GM13977 (cell line): Measurements from ENCODE around the gene CUL7.
A peak's percentile ranks its signal among the peaks of the same experiment; 100 is the strongest.

Source experiments
- DNase-seq: peaks from one replicate; pipeline ENCODE4 v3.0.0; 2012; ENCODE audit warnings: low spot score
- CTCF ChIP-seq: IDR thresholded peaks from 2 replicates; pipeline ENCODE4 v1.5.1; 2012; ENCODE audit warnings: mild to moderate bottlenecking, control low read depth; ENCODE audit not compliant: insufficient read depth; ENCODE audit errors: extremely low read depth, missing control alignments
- in situ Hi-C: fragments of 300-500 bp; cut with MboI; formaldehyde crosslinking; loops from one replicate; pipeline ENCODE4 v1.12.0; 2022; ENCODE audit warnings: low sequenced_read_pairs, low pct_unique_long_range_greater_than_20kb, mixed read lengths, inconsistent platforms; ENCODE audit not compliant: unreplicated experiment

CUL7 gene

GRCh38 chr6:43070028-43070632 lies 16.5 kb upstream of the CUL7 start:
- in situ Hi-C loops, result no loop called here
- peak; percentile 82 for DNase-seq
- peak; percentile 35 for TF ChIP-seq CTCF

GRCh38 chr6:43062818-43063217 lies 9.2 kb upstream of the CUL7 start:
- in situ Hi-C loops, result no loop called here

GRCh38 chr6:43061861-43062260 lies 8.2 kb upstream of the CUL7 start:
- in situ Hi-C loops, result no loop called here
- TF ChIP-seq CTCF, result no peak
- DNase-seq, result no peak

More at GRCh38 chr6:43062818-43063217, 9.2 kb upstream of the CUL7 start:
- DNase-seq, result no peak
- TF ChIP-seq CTCF, result no peak

GRCh38 chr6:43060755-43061633 lies 7.3 kb upstream of the CUL7 start:
- TF ChIP-seq CTCF, result no peak
- in situ Hi-C loops, result no loop called here
- no peak for DNase-seq

GRCh38 chr6:43060034-43060754 lies 6.5 kb upstream of the CUL7 start:
- no peak for TF ChIP-seq CTCF
- in situ Hi-C loops, result no loop called here
- no peak for DNase-seq

GRCh38 chr6:43059168-43060033 lies 5.8 kb upstream of the CUL7 start, which contains the start of the genes KLC4 and MRPL2:
TSS of gene KLC4 (plus strand) at chr6:43059631. CDS start at chr6:43061336, 1,705 bp downstream.
TSS of gene MRPL2 (minus strand) at chr6:43059434. CDS start at chr6:43059381, 53 bp downstream.
- peak; percentile 99 for DNase-seq
- no peak for TF ChIP-seq CTCF
- in situ Hi-C loops, result no loop called here
